Progenitor cell of endocrine pancreas (in vitro differentiated cells): ENCODE measurements around the gene COPG2. TPM values are rescaled to one million over a fixed set of nuclear protein-coding genes. Genes with fewer than 3 reads are reported as not detected.

Experiments used
- DNase-seq: peaks from one replicate; pipeline ENCODE4 v3.0.0; 2021; ENCODE audit warnings: low spot score; ENCODE audit not compliant: unreplicated experiment
- H3K27ac Mint-ChIP-seq: 2 replicates; pipeline ENCODE4 v1.8.0; 2021; ENCODE audit warnings: mild to moderate bottlenecking, moderate library complexity, mixed read lengths
- H3K27me3 Mint-ChIP-seq: 2 replicates; pipeline ENCODE4 v1.8.0; 2021; ENCODE audit warnings: mixed read lengths
- H3K36me3 Mint-ChIP-seq: 2 replicates; pipeline ENCODE4 v1.8.0; 2022; ENCODE audit warnings: mixed read lengths; ENCODE audit not compliant: insufficient read depth
- H3K4me1 Mint-ChIP-seq: 2 replicates; pipeline ENCODE4 v1.8.0; 2021; ENCODE audit warnings: low read depth, mixed read lengths
- H3K4me3 Mint-ChIP-seq: 2 replicates; pipeline ENCODE4 v1.8.0; 2021; ENCODE audit warnings: low read depth, mild to moderate bottlenecking, moderate library complexity, mixed read lengths
- H3K9me3 Mint-ChIP-seq: 2 replicates; pipeline ENCODE4 v1.8.0; 2021; ENCODE audit warnings: low read depth, mixed read lengths
- total RNA-seq: library from RNA; stranded (reverse); gene quantifications from 2 replicates; pipeline ENCODE4 v1.2.1, GENCODE V29; 2021
- TF ChIP-seq, protein P1 (sequence below): fragments of 200-600 bp; sonication (generic); IDR thresholded peaks from one replicate; pipeline ENCODE4 v1.5.0; 2021; ENCODE audit warnings: antibody characterized with exemption, mild to moderate bottlenecking; ENCODE audit not compliant: unreplicated experiment

The COPG2 gene
- total RNA-seq, 1 donor from 2014 or later, result 57.6 TPM

DNA sequence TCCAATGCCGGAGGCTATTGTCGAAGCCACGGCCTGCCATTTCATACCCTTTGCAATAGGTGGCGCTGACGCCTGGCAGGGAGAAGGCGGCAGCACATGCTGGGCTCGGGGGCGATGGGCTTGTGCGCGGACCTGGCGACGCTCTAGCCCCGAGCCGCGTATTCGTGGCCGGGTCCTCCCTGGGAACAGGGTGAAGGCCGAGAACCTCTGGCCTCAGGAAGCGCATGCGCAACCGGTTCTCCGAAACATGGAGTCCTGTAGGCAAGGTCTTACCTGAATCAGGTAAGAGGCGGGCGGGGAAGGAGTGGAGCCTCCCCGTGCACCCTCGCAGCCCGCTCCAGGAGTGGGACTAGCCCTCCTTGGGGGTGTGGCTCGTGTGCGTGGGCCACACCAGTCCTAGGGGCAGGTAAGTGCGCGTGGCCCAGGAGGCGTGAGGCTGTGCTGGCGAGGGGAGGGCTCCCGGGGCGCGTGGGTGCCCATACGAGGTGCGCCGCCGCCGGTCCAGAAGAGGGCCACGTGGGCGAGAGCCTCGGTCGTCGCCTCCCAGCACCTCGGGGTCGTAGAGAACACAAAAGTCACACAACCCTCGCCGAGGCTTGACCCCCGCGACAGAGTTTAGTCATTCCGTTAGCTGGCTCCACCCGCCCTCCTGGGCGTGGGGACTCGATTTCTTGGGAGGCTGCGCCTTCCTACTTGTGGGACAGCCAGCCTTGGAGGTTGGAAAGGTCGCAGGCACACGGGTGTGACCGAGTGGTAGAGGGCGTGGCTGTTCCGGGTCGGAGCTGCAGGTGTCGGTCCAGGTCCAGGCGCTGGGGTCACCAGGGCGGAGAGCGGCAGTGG lies 182.2 kb downstream of the COPG2 start:
- peaks cover 41% of the 10 kb centered on the region for H3K4me1 Mint-ChIP-seq
- H3K27me3 Mint-ChIP-seq, result no peaks in the 10 kb centered on the region
- TF ChIP-seq, protein P1, sequence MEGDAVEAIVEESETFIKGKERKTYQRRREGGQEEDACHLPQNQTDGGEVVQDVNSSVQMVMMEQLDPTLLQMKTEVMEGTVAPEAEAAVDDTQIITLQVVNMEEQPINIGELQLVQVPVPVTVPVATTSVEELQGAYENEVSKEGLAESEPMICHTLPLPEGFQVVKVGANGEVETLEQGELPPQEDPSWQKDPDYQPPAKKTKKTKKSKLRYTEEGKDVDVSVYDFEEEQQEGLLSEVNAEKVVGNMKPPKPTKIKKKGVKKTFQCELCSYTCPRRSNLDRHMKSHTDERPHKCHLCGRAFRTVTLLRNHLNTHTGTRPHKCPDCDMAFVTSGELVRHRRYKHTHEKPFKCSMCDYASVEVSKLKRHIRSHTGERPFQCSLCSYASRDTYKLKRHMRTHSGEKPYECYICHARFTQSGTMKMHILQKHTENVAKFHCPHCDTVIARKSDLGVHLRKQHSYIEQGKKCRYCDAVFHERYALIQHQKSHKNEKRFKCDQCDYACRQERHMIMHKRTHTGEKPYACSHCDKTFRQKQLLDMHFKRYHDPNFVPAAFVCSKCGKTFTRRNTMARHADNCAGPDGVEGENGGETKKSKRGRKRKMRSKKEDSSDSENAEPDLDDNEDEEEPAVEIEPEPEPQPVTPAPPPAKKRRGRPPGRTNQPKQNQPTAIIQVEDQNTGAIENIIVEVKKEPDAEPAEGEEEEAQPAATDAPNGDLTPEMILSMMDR, result peak; percentile 80
- peaks cover 26% of the 10 kb centered on the region for H3K36me3 Mint-ChIP-seq
- H3K4me3 Mint-ChIP-seq, result peak overlapping the region; percentile 84
- H3K9me3 Mint-ChIP-seq, result peaks cover 14% of the 10 kb centered on the region
- DNase-seq, result peak; percentile 74
- H3K27ac Mint-ChIP-seq, result peak overlapping the region; percentile 94

DNA sequence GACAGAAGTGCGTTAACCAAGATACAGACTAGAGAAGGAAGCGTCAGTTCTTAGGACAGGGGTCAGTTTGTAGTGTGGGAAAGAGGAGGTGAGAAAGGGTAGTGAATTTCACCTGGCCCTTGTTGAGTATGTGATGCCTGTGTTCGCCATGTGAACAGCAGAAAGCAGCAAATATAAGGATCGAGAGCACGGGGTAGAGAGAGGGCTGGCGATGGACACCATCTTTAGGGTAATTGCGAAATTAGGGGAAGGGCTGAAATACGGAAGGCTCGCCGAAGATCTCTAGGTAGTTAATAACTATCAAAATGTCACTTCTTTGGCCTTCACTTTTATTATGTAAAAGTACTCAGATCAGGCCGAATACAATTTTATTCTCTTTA lies 182.8 kb downstream of the COPG2 start:
- TF ChIP-seq, protein P1, result no peak

DNA sequence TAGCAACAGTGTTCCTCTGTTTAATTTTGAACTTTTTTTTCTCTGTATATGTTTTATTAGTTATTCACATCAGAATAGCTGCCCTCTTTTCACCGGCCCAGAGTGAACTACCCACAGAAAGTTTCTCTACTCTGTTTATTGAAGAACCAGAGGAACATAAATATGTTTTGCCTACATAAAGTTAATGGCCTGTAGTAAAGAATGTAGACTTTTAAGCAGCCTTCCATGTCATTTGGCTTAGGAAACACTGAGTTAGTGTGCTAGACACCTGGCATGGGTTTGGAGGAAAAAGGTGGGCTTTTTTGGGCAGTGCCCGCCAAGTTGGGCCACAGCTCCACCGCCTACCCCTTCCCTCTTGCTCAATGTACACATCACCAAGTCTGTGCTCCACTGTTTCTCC lies 185.5 kb downstream of the COPG2 start:
- H3K27ac Mint-ChIP-seq, result no peak overlapping the region
- H3K9me3 Mint-ChIP-seq, result peaks cover 12% of the 10 kb centered on the region
- no peak for DNase-seq
- H3K27me3 Mint-ChIP-seq, result no peaks in the 10 kb centered on the region
- peaks cover 4% of the 10 kb centered on the region for H3K36me3 Mint-ChIP-seq
- H3K4me3 Mint-ChIP-seq, result no peak overlapping the region
- peaks cover 18% of the 10 kb centered on the region for H3K4me1 Mint-ChIP-seq
- TF ChIP-seq, protein P1, result no peak

More for the DNA sequence above, 182.8 kb downstream of the COPG2 start:
- no peaks in the 10 kb centered on the region for H3K27me3 Mint-ChIP-seq
- H3K4me1 Mint-ChIP-seq, result peaks cover 38% of the 10 kb centered on the region
- H3K9me3 Mint-ChIP-seq, result peaks cover 14% of the 10 kb centered on the region
- DNase-seq, result no peak
- peak overlapping the region; percentile 84 for H3K4me3 Mint-ChIP-seq
- peaks cover 22% of the 10 kb centered on the region for H3K36me3 Mint-ChIP-seq
- H3K27ac Mint-ChIP-seq, result no peak overlapping the region

DNA sequence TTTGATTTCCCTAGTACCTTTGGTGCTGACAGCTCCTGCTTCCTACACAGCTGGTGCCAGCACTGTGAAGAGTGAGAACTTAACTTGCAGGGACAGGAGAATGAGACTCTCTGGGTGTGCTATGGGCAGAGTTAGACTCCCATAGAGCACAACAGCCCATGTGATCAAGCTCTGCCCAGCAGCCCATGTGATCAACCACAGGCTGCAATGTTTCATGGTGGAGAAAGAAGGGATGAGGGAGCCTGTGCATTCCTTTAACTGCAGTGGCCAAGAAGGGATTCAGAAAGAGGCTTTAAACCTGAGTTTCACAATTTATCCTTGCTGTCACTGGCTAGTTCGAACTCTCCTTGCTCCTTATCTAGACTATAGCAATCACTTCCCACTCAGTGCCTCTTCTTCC lies 186.7 kb downstream of the COPG2 start:
- Mint-ChIP-seq H3K9me3 (peaks cover 20% of the 10 kb centered on the region), H3K4me3 (no peak overlapping the region), H3K4me1 (peaks cover 11% of the 10 kb centered on the region), H3K27me3 (no peaks in the 10 kb centered on the region), H3K27ac (peak overlapping the region; percentile 49), H3K36me3 (no peaks in the 10 kb centered on the region)
- no peak for DNase-seq
- TF ChIP-seq, protein P1, result no peak

DNA sequence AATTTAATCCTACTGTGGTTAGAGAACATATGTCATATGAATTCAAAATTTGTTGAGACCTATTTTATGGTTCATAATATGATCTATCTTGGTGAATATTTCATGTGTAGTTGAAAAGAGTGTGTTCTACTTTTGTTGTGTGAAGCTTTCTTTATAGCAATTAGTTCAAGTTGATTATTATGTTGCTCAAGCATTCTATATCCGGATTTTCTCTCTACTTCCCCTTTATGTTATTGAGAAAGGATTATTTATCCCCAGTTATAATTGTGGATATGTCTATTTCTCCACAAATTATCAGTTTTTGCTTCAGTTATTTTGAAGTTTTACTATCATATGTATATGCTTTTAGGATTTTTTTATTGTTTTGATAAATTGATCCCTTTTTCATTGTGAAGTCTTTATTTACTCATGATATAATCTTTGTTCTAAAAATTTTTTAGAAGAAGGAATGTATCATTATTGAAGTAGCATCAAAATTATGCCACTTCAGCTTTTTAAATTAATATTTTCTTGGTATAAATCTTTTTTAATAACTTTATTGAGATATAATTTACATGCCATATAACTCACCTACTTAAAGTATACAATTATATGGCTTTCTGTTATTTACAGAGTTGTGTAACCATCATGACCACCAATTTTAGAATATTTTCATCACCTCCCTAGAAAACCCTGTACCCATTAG lies 188.7 kb downstream of the COPG2 start:
- Mint-ChIP-seq H3K4me1 (peaks cover 13% of the 10 kb centered on the region), H3K36me3 (no peaks in the 10 kb centered on the region), H3K27ac (no peak overlapping the region), H3K9me3 (peaks cover 10% of the 10 kb centered on the region), H3K27me3 (no peaks in the 10 kb centered on the region), H3K4me3 (no peak overlapping the region)
- TF ChIP-seq, protein P1, result no peak
- no peak for DNase-seq
